Mucosa of stomach (tissue), 1 donor: ENCODE results near the gene KCNH4.
"Not testable (repeated sequence)": the region's sequence is repeated elsewhere in the genome, so short reads cannot be mapped to it uniquely, and the experiment has no call there.

Experiments
- H3K27me3 ChIP-seq: one replicate; pipeline ENCODE4 v1.7.0; 2013; ENCODE audit warnings: mild to moderate bottlenecking, low read length; ENCODE audit not compliant: control insufficient read depth, insufficient read depth
- H3K36me3 ChIP-seq: one replicate; pipeline ENCODE4 v1.7.0; 2013; ENCODE audit warnings: low read length; ENCODE audit not compliant: control insufficient read depth, insufficient read depth
- H3K4me1 ChIP-seq: one replicate; pipeline ENCODE4 v1.7.0; 2013; ENCODE audit warnings: mild to moderate bottlenecking, low read length; ENCODE audit not compliant: control insufficient read depth, insufficient read depth
- H3K4me3 ChIP-seq: one replicate; pipeline ENCODE4 v1.7.0; 2013; ENCODE audit warnings: low read length
- H3K9ac ChIP-seq: one replicate; pipeline ENCODE4 v1.7.0; 2013; ENCODE audit warnings: mild to moderate bottlenecking, low read length, moderate library complexity
- H3K9me3 ChIP-seq: one replicate; pipeline ENCODE4 v1.7.0; 2013; ENCODE audit warnings: mild to moderate bottlenecking, low read length, moderate library complexity; ENCODE audit not compliant: control insufficient read depth
- donor health status: Pancreatic carcinoma.

KCNH4 gene

DNA sequence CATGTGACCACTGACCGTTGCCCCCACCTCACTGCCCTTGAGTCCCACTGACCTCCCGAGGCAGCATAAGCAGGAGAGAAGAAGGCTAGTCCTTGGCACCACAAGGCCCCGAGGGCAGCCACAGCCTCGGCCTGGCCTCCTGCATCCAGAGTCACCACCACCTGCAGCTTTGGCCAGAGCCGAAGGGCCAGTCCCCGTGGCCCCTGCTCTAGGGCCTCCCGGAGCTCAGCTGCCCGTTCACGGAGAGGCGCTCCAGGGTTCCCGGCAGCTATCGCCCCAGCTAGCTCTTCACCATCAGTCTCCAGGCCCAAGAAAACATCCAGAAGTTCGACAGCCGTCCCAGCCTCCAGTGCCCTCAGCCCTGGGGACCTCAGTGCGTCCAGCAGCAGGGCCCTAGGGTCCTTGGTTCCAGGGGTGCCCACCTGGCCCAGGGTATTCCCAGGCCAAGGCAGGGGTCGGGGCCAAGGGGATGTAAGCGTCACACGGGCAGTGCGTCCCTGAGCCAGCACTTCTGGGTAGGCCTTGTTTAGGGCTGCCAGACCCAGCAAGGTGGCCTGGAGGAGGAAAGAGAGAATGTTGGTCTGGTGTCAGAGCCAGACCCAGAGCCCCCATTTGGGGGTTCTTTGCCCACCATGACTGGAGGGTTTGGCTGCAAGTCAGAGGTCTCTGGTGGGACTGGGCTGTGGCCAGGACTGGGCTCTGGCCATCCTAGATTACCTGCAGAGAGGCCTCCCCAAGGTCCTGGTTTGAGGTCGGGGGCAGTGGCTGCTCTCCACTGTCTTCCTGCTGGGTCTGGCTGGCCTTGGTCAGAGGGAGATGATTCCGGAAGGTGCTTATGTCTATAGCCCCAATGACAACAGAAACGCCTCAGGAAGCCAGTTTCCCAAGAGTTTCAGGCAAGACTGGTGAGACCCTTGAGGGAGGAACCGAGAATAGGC is 11.5 kb upstream of the KCNH4 start:
- Histone ChIP-seq H3K4me1 (peaks cover 17% of the 10 kb centered on the region), H3K9me3 (no peaks in the 10 kb centered on the region), H3K36me3 (no peaks in the 10 kb centered on the region), H3K27me3 (no peaks in the 10 kb centered on the region), H3K9ac (no peak overlapping the region), H3K4me3 (no peak overlapping the region)

DNA sequence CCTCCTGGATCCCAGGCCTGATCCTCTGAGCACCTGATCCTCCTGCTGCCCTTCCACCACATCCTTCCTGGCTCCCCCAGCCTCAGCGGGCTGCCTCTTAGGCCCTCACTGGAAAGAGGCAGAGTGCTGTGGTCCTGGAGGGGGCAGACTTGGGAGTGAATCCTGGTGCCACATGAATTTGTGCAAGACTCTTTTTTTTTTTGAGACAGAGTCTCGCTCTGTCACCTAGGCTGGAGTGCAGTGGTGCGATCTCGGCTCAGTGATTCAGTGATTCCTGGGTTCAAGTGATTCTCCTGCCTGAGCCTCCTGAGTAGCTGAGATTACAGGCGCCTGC is 10.3 kb upstream of the KCNH4 start:
- Histone ChIP-seq H3K4me3 (no peak overlapping the region), H3K9ac (no peak overlapping the region), H3K27me3 (no peaks in the 10 kb centered on the region), H3K36me3 (no peaks in the 10 kb centered on the region), H3K4me1 (peaks cover 17% of the 10 kb centered on the region), H3K9me3 (no peaks in the 10 kb centered on the region)

DNA sequence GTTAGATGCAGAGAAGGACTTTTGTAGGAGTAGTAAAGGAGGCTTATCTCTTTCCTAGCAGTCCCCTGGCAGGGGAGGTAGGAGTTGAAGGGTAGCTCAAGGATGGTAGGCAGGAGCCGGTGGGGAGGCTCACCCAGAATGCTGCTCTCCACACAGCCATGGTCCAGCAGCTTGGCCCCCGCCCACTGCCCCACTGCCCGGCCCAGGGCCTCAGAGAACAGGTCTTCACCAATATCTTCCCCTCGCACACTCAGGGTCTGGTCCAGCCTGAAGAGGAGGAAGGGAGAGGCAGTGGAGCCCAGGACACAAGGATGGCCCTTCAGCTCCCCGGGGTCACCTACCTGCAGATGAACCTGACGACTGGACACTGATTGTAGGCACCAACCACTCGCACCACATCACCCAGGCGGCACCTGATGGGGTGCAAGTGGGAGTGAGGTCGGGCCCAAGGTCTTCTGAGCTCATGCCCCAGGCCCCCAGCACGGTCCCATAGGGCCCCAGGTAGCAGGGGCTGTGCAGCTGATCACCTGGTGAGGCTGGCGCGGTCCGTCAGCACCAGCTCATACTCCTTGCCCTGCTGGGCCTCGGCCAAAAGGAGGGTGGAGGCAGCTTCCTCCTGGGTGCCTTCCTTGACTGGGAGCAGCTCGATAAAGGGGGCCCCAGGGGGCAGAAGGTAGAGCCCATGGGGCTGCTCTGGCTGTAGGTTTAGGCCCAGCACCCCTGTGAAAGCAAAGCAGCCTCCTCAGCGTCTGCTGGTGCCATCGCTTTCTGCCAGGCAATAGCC is 9.7 kb upstream of the KCNH4 start:
- H3K27me3 ChIP-seq: no peaks in the 10 kb centered on the region
- H3K9ac ChIP-seq: no peak overlapping the region
- no peak overlapping the region for H3K4me3 ChIP-seq
- no peaks in the 10 kb centered on the region for H3K9me3 ChIP-seq
- H3K4me1 ChIP-seq: peaks cover 17% of the 10 kb centered on the region
- no peaks in the 10 kb centered on the region for H3K36me3 ChIP-seq

DNA sequence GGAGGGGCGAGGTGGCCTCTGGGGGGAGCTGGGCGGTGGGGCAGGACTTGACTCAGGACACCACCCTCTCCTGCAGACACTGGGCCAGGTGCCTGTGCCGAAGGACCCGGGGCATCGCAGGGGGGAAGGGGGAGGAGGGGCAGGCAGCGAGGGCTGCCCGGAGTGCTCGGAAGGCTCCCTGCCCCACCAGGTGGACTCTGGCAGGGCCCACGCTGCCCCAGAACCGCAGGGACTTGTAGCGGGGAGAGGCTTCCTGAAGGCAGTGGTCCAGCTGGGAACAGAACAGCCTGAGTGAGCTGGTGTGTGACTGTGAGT is 8.7 kb upstream of the KCNH4 start:
- Histone ChIP-seq H3K9me3 (no peaks in the 10 kb centered on the region), H3K4me1 (peaks cover 24% of the 10 kb centered on the region), H3K36me3 (no peaks in the 10 kb centered on the region), H3K9ac (no peak overlapping the region), H3K27me3 (no peaks in the 10 kb centered on the region), H3K4me3 (no peak overlapping the region)

DNA sequence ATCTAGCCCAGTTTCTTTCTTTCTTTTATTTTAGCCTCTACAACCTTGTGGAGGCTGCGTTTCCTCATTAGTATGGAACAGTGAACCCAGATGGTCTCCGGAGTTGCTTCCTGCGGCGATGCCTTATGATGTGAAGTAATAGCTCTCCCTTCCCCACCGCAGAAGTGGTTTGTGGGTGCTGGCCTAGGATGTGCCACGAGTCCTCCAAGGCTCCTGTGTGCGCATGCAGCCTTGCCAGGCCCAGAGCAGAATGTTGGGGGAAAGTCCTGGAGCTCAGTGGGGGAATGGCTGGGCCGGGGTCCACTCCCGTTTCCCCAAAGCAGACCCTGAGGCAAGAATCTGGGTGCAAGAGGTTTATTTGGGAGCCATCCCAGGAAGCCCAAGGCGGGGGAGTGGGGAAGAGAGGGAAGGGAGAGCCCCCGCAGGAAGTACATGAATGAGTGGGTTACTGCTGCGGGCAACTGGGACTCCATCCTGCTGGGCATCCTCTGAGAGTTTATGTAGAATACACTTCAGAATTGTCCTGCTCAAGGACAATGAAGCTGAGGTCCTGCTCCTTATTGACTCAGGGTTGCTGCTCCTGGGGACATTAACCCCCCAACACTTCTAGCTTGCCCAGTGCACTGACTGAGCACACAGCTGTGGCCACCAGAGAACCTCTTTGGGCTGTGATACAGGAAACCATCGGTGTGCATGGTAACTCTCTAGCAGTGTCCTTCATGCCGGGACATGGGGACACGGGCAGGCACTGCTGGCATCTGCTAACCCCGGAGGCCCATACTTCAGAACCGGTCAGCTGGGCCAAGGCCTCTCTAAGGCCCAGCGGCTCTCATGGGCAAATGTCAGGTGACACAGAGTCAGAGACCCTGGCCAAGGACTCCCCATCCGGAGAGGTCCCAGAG is 8.1 kb upstream of the KCNH4 start:
- no peaks in the 10 kb centered on the region for H3K9me3 ChIP-seq
- H3K4me3 ChIP-seq: no peak overlapping the region
- no peaks in the 10 kb centered on the region for H3K36me3 ChIP-seq
- peaks cover 24% of the 10 kb centered on the region for H3K4me1 ChIP-seq
- H3K9ac ChIP-seq: no peak overlapping the region
- H3K27me3 ChIP-seq: no peaks in the 10 kb centered on the region

DNA sequence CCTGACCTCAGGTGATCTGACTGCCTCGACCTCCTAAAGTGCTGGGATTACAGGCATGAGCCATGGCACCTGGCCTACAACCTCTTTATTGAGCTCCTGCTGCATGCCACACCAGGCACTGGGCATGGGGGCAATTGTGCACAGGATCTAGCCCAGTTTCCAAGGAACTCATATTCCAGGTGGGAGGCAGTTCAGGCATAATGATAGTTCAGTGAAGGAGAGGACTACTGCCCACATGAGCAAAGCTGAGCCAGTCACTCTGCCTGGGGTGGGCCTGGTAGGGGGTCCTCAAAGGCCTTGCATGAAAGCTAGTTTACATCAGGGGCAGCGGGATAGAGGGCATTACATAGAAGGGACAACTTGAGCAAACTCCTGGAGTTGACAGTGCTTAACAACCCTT is 6.9 kb upstream of the KCNH4 start:
- H3K27me3 ChIP-seq: no peaks in the 10 kb centered on the region
- H3K4me1 ChIP-seq: peaks cover 25% of the 10 kb centered on the region
- no peaks in the 10 kb centered on the region for H3K9me3 ChIP-seq
- H3K36me3 ChIP-seq: no peaks in the 10 kb centered on the region
- H3K4me3 ChIP-seq: no peak overlapping the region
- H3K9ac ChIP-seq: no peak overlapping the region

DNA sequence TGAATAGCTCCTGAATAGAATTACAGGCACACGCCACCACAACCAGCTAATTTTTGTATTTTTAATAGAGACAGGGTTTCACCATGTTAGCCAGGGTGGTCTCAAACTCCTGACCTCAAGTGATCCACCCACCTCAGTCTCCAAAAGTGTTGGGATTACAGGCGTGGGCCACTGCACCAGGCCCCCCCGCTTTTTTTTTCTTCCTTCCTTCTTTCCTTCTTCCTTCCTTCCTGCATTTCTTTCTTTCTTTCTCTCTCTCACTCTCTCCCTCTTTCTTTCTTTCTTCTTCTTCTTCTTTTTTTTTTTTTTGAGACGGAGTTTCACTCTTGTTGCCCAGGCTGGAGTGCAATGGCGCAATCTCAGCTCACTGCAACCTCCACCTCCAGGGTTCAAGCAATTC is 5.2 kb upstream of the KCNH4 start:
- not testable (repeated sequence) for H3K4me3 ChIP-seq, H3K27me3 ChIP-seq, H3K36me3 ChIP-seq, H3K9ac ChIP-seq, H3K9me3 ChIP-seq
- peaks cover 32% of the 10 kb centered on the region for H3K4me1 ChIP-seq

DNA sequence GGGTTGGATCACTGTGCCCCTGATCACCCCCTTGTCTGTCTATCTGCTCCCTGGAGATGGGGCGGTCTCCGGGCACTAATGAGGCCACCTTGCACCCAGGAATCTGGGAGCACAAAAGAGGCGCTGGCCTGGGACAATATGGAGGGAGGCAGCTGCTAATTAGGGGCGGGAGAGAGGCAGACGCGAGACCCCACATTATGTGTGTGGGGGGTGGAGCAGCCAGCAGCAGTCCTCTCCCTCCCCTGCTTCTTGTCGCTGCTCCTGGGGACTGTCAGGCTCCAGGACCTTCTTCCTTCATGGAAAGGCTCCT is 4.6 kb upstream of the KCNH4 start:
- H3K27me3 ChIP-seq: peaks cover 14% of the 10 kb centered on the region
- H3K4me3 ChIP-seq: no peak overlapping the region
- no peaks in the 10 kb centered on the region for H3K36me3 ChIP-seq
- no peaks in the 10 kb centered on the region for H3K9me3 ChIP-seq
- no peak overlapping the region for H3K9ac ChIP-seq
- peaks cover 38% of the 10 kb centered on the region for H3K4me1 ChIP-seq

DNA sequence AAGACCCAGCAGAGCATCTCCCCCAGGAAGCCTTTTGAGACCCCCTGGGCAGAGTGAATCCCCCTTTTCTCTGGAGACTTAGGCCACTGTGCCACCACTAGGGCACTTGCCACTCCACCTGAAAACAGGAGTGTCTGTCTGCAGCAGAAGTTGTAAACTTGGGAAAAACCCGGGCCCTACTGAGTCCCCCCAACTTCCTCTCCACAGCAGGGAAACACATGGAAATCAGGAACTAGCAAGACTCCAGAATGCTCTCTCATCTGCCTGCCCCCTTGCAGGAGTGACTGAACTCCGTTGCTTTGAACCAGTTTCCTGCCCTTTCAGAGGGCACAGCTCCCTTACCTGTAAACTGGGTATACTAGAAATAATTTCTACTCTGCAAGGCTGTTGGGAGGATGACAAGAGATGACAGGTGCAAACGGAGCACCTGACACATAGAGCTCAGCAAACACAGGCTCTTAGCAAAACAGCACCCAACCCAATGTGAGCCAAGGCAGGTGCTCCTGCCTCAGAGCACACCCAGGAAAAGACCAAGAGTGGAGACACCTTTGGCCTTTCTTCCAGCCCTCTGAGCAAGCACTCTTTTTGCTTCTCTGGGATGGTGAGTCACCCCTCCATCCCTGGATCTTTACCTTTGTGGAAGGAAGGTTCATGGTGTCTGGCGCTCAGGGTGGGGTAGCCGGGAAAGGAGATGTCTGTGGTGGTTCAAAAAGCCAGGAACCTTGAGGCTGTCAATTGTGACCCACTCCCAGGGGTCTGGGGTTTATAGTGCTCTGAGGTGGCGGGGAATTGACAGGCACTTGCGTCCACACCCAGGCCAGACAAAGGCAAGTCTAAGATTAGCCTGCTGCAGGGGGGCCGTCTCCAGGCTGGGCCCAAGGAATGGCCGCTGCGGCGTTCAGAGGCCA is 4.0 kb upstream of the KCNH4 start, which contains the start of gene HCRT:
Gene HCRT, minus strand, starts transcription at position 740 of the 908 bp plus-strand sequence. Its CDS starts 87 bp downstream, at position 653.
- Histone ChIP-seq H3K36me3 (no peaks in the 10 kb centered on the region), H3K9ac (peak within 1 kb of the TSS; percentile 5), H3K9me3 (no peaks in the 10 kb centered on the region), H3K27me3 (peaks cover 21% of the 10 kb centered on the region), H3K4me3 (no peak within 1 kb of the TSS), H3K4me1 (peaks cover 44% of the 10 kb centered on the region)

DNA sequence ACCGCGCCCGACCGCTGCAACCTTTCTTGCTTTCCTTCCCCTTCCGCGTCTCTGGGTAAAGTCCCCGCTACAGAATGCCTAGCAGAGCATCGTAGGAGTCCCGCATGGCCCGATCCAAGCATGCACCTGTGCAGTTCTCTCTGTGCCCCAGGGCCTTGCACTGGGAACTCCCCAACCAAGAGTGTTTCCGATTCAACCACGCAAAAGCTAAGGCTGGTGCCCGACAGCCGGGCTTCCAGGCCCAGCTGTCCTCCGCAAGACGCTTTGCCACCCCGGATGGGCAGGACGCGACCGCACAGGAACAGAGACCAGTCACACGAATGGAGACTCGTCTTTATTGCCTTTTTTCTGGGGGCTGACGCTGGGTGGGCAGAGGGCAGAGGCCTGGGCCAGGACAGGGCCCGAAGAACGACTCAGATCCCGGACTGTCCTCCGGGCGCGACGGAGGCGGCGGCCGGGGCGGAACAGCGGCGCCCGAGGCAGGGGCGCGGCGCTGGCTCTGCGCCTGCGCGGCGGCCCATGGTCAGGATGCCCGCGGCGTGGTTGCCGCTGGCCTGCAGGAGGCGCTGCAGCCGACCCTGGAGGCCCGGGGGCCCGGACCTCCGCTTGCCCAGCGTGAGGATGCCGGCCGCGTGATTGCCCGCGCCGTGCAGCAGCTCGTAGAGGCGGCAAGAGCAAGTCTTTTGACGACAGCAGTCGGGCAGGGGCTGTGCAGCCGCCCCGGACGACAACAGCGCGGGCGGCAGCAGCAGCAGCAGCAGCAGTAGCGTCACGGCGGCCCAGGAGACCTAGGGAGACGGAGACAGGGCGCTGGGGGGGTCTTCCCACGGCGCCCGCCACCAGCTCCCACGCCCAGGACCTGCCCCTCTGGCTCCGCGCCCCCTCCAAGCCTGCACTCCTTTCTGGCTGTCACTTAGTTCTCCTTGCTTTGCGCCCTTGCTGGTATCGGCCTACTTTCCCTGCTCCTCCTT is 3.1 kb upstream of the KCNH4 start:
- no peaks in the 10 kb centered on the region for H3K9me3 ChIP-seq
- H3K4me3 ChIP-seq: peak overlapping the region; percentile 69
- peaks cover 30% of the 10 kb centered on the region for H3K27me3 ChIP-seq
- peak overlapping the region; percentile 65 for H3K9ac ChIP-seq
- no peaks in the 10 kb centered on the region for H3K36me3 ChIP-seq
- H3K4me1 ChIP-seq: peaks cover 45% of the 10 kb centered on the region
